ENCODE data around the gene DOCK4.

- TF ChIP-seq, protein P1, sequence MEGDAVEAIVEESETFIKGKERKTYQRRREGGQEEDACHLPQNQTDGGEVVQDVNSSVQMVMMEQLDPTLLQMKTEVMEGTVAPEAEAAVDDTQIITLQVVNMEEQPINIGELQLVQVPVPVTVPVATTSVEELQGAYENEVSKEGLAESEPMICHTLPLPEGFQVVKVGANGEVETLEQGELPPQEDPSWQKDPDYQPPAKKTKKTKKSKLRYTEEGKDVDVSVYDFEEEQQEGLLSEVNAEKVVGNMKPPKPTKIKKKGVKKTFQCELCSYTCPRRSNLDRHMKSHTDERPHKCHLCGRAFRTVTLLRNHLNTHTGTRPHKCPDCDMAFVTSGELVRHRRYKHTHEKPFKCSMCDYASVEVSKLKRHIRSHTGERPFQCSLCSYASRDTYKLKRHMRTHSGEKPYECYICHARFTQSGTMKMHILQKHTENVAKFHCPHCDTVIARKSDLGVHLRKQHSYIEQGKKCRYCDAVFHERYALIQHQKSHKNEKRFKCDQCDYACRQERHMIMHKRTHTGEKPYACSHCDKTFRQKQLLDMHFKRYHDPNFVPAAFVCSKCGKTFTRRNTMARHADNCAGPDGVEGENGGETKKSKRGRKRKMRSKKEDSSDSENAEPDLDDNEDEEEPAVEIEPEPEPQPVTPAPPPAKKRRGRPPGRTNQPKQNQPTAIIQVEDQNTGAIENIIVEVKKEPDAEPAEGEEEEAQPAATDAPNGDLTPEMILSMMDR (conservative IDR thresholded peaks at IDR 0.05; ENCODE audit: low read length) = peak; percentile 32
- TF ChIP-seq EZH2phosphoT487 (IDR thresholded peaks at IDR 0.05; ENCODE audit: borderline replicate concordance) = no peak
Measured at GRCh38 chr7:112214883-112215282, 8.7 kb upstream of the DOCK4 start.
